Aorta (tissue), 5 donors: ENCODE measurements around the gene MAPRE2. TPM values are rescaled to one million over a fixed set of nuclear protein-coding genes. Genes with fewer than 3 reads are reported as not detected.

Experiments
- ATAC-seq: fragments of 200-7000 bp; cut with Tn5 transposase; one replicate; pipeline ENCODE4 v1.9.1; 2022; ENCODE audit warnings: moderate library complexity; ENCODE audit not compliant: low FRiP score
- DNase-seq, 2 donors: peaks; one replicate each; pipeline ENCODE4 v3.0.0-alpha.2; 2020
- H3K27ac ChIP-seq, 2 donors: one replicate each; pipeline ENCODE4 v1.5.1; 2013; ENCODE audit warnings: low read length in 2 of 2, mild to moderate bottlenecking in 2 of 2, moderate library complexity in 2 of 2, control low read depth in 1 of 2, inconsistent platforms in 1 of 2, low read depth in 1 of 2
- H3K27me3 ChIP-seq, 2 donors: one replicate each; pipeline ENCODE4 v1.6.1; 2013; ENCODE audit warnings: control low read depth in 1 of 2, low read length in 1 of 2, mild to moderate bottlenecking in 1 of 2, moderate library complexity in 1 of 2; ENCODE audit not compliant: insufficient read depth in 2 of 2, control insufficient read depth in 1 of 2
- H3K36me3 ChIP-seq, 2 donors: one replicate each; pipeline ENCODE4 v1.6.1; 2013; ENCODE audit warnings: control low read depth in 1 of 2, low read length in 1 of 2, mild to moderate bottlenecking in 1 of 2; ENCODE audit not compliant: insufficient read depth in 2 of 2, control insufficient read depth in 1 of 2
- H3K4me1 ChIP-seq, 2 donors: one replicate each; pipeline ENCODE4 v1.6.1; 2013; ENCODE audit warnings: low read length in 2 of 2, control low read depth in 1 of 2, mild to moderate bottlenecking in 1 of 2, moderate library complexity in 1 of 2; ENCODE audit not compliant: insufficient read depth in 2 of 2, control insufficient read depth in 1 of 2
- H3K4me3 ChIP-seq, 2 donors: one replicate each; pipeline ENCODE4 v1.5.1; 2013; ENCODE audit warnings: low read length in 2 of 2, control low read depth in 1 of 2, mild to moderate bottlenecking in 1 of 2
- H3K9me3 ChIP-seq: one replicate; pipeline ENCODE4 v1.6.1; 2013; ENCODE audit warnings: mild to moderate bottlenecking, low read length; ENCODE audit not compliant: control insufficient read depth
- WGBS, 2 donors: extraction: QIAGEN DNeasy Blood & Tissue Kit; methylation state at CpG; one replicate each; pipeline ENCODE4 v1.1.7; 2013; 5-methylcytosine and 5-hydroxymethylcytosine counted together
- intact Hi-C, 2 donors: fragments of 100-400 bp; cut with DNase I; formaldehyde crosslinking; loops; one replicate each; pipeline versions ENCODE4 v1.14.2 to v1.15.0; 2022
- polyA plus RNA-seq, 2 donors: library from polyadenylated mRNA; stranded (reverse); fragments of 200-250 nt; gene quantifications; one replicate each; pipeline ENCODE4 v1.2.3, GENCODE V29; 2013
- total RNA-seq, 2 donors: library from RNA; stranded (reverse); fragmentation: NEBNext Ultra II Directional; extraction: Animal tissue kit (Norgen Biotek cat#: 25700); gene quantifications; one replicate each; pipeline ENCODE4 v1.2.1, GENCODE V29; 2021
- donor health status: healthy with polysubstance abuse.
- donor health status: Bipolar disorder and iron deficiency.
- donor health status: DM: no; HTN: no; CAD: no.
- donor health status: DM: no; HTN: no; CAD: no.
- donor health status: DM: yes; HTN: yes; CAD: no.

MAPRE2 gene
- total and polyA plus RNA-seq, 4 donors: 22.5 to 71.9 (median 44.6) TPM

- intact Hi-C loops: no loop called here
- no peak overlapping the region for H3K4me3 ChIP-seq
- DNase-seq (no peak), ATAC-seq (no peak)
- H3K36me3 ChIP-seq: peaks cover 0 to 2% of the 10 kb centered on the region in 2 donors
- H3K27me3 ChIP-seq: no peaks in the 10 kb centered on the region
- H3K27ac ChIP-seq: no peak overlapping the region
- no peaks in the 10 kb centered on the region for H3K4me1 ChIP-seq
- no peaks in the 10 kb centered on the region for H3K9me3 ChIP-seq
These were observed 82.6 kb downstream of the MAPRE2 start for GRCh38 chr18:35123811-35124210.

- H3K4me1 ChIP-seq: no peaks in the 10 kb centered on the region
- no peak for ATAC-seq
- H3K9me3 ChIP-seq: no peaks in the 10 kb centered on the region
- H3K27me3 ChIP-seq: no peaks in the 10 kb centered on the region
- intact Hi-C loops: no loop called here
- H3K4me3 ChIP-seq: no peak overlapping the region
- DNase-seq: no peak
- H3K36me3 ChIP-seq: peaks cover 3 to 4% of the 10 kb centered on the region in 2 donors
- 71 to 79% methylated on average over 4 of the region's 4 CpGs for WGBS, 2 donors
- H3K27ac ChIP-seq: no peak overlapping the region
These were observed 86.0 kb downstream of the MAPRE2 start for GRCh38 chr18:35127201-35127600.

DNA sequence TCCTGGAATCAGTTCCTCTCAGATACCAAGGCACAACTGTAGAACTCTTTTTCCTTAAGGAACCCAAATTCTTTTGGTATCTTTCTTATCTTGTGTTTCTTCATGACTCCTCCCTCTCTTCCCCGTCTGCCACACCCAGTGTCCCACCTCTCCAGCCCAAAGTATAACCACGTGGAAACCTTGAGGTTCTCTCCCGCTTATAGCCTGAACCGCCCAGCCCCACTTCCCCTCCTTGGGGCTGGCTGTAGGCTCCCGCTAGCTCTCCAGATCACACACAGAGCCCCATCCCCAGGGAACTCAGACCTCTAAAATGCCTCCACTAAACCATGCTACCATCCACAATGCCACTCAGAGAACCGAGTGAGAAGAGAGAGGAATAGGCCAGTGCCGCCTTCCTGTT lies 87.5 kb downstream of the MAPRE2 start:
- H3K4me1 ChIP-seq: no peaks in the 10 kb centered on the region
- H3K4me3 ChIP-seq: no peak overlapping the region
- H3K27ac ChIP-seq: no peak overlapping the region
- no peaks in the 10 kb centered on the region for H3K9me3 ChIP-seq
- ATAC-seq: no peak
- intact Hi-C loops: no loop called here
- no peak for DNase-seq
- WGBS, 2 donors: 82 to 89% methylated on average over 7 of the region's 7 CpGs
- H3K27me3 ChIP-seq: no peaks in the 10 kb centered on the region
- H3K36me3 ChIP-seq: peaks cover 4 to 5% of the 10 kb centered on the region in 2 donors

DNA sequence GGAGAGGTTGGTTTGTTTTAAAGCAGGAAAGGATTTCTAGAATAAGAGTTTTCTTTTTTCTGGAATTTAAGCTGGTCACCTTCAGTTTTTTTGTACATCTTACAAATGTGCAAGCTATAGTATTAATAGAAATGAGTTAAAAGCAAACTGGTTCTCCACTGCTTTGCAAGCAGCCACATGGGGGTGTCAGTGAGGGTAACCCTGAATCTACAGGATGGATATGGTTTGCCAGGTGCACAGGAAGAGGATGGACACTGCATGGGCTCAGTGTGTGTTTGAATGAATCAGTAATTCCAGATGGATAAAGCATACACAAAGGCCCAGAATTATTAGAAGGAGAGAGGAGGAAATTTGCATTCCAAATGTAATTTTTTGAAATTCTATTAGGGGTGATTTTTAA lies 89.0 kb downstream of the MAPRE2 start:
- intact Hi-C loops: loop anchor here in 1 of 2 donors (5.0 kb wide), 1 partner anchor 113 kb away; no protein-coding TSS in a partner anchor
- ATAC-seq (no peak), DNase-seq (no peak)
- no peaks in the 10 kb centered on the region for H3K9me3 ChIP-seq
- H3K27me3 ChIP-seq: no peaks in the 10 kb centered on the region
- H3K4me3 ChIP-seq: no peak overlapping the region
- no peak overlapping the region for H3K27ac ChIP-seq
- no peaks in the 10 kb centered on the region for H3K4me1 ChIP-seq
- peaks cover 4 to 6% of the 10 kb centered on the region in 2 donors for H3K36me3 ChIP-seq

- DNase-seq: no peak
- 84 to 86% methylated on average over 8 of the region's 8 CpGs for WGBS, 2 donors
- peaks cover 4 to 6% of the 10 kb centered on the region in 2 donors for H3K36me3 ChIP-seq
- no peaks in the 10 kb centered on the region for H3K9me3 ChIP-seq
- intact Hi-C loops: loop anchor here in 1 of 2 donors (5.0 kb wide), 1 partner anchor 114 kb away; no protein-coding TSS in a partner anchor
- no peaks in the 10 kb centered on the region for H3K4me1 ChIP-seq
- no peak for ATAC-seq
- H3K27ac ChIP-seq: no peak overlapping the region
- no peak overlapping the region for H3K4me3 ChIP-seq
- H3K27me3 ChIP-seq: no peaks in the 10 kb centered on the region
These were observed 90.3 kb downstream of the MAPRE2 start for GRCh38 chr18:35131387-35132020.

GRCh38 chr18:35132021-35132902 lies 91.0 kb downstream of the MAPRE2 start:
- Histone ChIP-seq H3K36me3 (peaks cover 4 to 5% of the 10 kb centered on the region in 2 donors), H3K4me3 (no peak overlapping the region), H3K27ac (no peak overlapping the region), H3K27me3 (no peaks in the 10 kb centered on the region), H3K9me3 (no peaks in the 10 kb centered on the region), H3K4me1 (no peaks in the 10 kb centered on the region)
- ATAC-seq (no peak), DNase-seq (no peak)
- intact Hi-C loops: loop anchor here in 1 of 2 donors (5.0 kb wide), 1 partner anchor 115 kb away; no protein-coding TSS in a partner anchor
- WGBS, 2 donors: 70% methylated on average over 10 of the region's 10 CpGs

- WGBS, 2 donors: 88 to 91% methylated on average over 6 of the region's 6 CpGs
These were observed 93.0 kb downstream of the MAPRE2 start for GRCh38 chr18:35134190-35134730.

DNA sequence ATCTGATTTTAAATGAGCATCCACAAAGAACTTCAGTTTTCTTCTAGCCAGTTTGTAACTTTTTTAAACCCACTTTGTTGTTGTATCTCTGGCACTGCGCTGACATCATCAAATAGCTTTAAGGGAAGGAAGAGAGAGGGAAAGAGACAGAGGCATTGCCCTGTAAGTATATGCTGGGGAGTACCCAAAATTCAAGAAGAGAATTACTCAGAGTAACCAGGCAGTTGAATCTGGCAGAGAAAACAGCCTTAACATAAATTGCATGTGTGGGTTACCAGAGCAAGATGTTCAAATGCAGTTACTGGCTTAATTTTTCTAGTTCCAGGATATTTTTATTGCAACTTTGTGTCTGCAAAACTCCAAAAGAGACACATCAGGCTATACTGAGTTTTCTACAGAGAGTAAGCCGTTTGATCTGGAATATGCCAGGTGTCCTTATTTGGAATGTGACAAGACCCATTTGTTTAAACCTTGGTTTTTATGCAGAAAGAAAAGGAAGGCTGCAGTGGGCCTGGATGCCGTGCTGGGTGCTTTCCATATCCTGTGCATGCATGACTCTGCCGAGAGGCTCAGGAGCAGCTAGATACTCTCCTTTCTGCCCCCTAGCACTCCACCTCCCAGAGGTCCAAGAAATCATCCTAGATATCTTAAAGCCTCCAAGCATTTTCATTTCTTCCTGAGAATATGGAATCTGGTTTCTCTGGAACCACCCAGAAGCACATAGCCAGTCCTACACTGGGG lies 93.7 kb downstream of the MAPRE2 start:
- DNase-seq (no peak), ATAC-seq (no peak)
- H3K9me3 ChIP-seq: no peaks in the 10 kb centered on the region
- H3K27ac ChIP-seq: no peak overlapping the region
- 81% methylated on average over 4 of the region's 4 CpGs for WGBS, 2 donors
- H3K4me3 ChIP-seq: no peak overlapping the region
- peaks cover 3 to 5% of the 10 kb centered on the region in 2 donors for H3K36me3 ChIP-seq
- no peaks in the 10 kb centered on the region for H3K4me1 ChIP-seq
- intact Hi-C loops: loop anchor here in 1 of 2 donors (5.0 kb wide), 1 partner anchor 118 kb away; no protein-coding TSS in a partner anchor
- H3K27me3 ChIP-seq: no peaks in the 10 kb centered on the region

More at GRCh38 chr18:35134190-35134730, 93.0 kb downstream of the MAPRE2 start:
- Histone ChIP-seq H3K27me3 (no peaks in the 10 kb centered on the region), H3K4me1 (no peaks in the 10 kb centered on the region), H3K4me3 (no peak overlapping the region), H3K9me3 (no peaks in the 10 kb centered on the region), H3K27ac (no peak overlapping the region), H3K36me3 (peaks cover 4 to 5% of the 10 kb centered on the region in 2 donors)
- DNase-seq: no peak
- no peak for ATAC-seq
- intact Hi-C loops: loop anchor here in 1 of 2 donors (5.0 kb wide), 1 partner anchor 117 kb away; no protein-coding TSS in a partner anchor
